HG03439 (cell line): ENCODE measurements around the gene PSMB11.
A peak's percentile ranks its signal among the peaks of the same experiment; 100 is the strongest.
"Not testable (repeated sequence)": the region's sequence is repeated elsewhere in the genome, so short reads cannot be mapped to it uniquely, and the experiment has no call there.

Source experiments
- ATAC-seq: cut with Tn5 transposase; IDR thresholded peaks from one replicate; pipeline ENCODE4 v1.9.1; 2021; ENCODE audit warnings: mild to moderate bottlenecking, moderate library complexity; ENCODE audit not compliant: unreplicated experiment

PSMB11 gene, protein sequence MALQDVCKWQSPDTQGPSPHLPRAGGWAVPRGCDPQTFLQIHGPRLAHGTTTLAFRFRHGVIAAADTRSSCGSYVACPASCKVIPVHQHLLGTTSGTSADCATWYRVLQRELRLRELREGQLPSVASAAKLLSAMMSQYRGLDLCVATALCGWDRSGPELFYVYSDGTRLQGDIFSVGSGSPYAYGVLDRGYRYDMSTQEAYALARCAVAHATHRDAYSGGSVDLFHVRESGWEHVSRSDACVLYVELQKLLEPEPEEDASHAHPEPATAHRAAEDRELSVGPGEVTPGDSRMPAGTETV

GRCh38 chr14:23042162-23042965, at the start of gene PSMB11:
Gene PSMB11 (plus strand): TSS chr14:23042212. CDS start chr14:23042226, 14 bp downstream.
- no peak for ATAC-seq

DNA sequence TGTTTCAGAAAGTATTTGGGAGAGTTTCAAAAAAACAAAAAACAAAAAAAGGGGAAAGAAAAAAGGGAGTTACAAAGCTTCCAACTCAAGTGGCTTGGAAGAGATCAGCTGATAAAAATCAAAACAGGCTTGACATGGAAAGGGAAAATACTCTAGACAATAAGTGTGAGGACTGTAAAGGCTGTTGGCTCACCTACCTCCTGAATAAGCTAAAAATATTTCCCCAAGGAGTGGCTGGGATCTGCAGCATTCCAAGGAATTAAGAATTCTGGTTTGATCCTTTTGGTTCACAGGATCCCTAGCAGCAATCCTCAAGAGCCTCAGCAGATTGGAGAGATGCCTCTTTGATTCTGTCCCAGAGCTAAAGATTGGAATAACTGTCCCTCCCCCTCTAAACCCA, 48.5 kb upstream of the PSMB11 start:
- no peak for ATAC-seq

- no peak for ATAC-seq
Measured at GRCh38 chr14:22994762-22995275, 47.2 kb upstream of the PSMB11 start.

DNA sequence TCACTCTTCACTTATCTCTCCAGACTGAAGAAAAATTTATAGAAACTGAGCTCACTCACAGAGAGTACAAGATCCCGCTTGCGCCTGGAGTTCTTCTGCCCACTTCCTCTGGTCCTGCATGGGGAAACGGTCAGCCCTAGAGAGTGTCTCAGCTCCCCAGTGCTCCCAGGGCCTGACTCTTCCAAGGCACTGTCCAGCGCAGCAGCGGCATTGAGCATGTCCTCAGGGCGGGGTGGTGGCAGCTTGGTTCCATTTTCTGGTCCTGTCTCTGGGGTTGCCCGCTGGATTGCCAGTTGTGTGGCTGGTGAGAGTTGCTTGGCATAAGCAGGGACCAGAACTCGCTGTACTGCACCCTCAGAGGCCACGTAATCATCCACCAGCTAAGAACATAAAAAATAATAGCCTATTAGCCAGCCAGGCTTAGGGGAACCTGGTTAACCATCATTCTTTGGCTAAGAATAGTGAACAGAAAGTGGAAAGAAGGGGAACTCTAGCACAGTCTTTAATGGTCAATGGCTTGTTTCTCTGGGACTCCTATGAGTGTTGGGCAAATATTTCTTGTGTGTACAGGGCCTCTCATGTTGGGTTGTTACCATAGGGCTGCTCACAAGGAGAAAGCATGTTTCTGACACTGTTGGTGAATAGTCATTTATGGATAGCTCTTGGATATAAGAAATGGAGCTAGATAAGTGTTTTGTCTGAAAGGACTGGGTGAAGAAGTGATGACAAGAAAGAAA, 46.0 kb upstream of the PSMB11 start:
- ATAC-seq = no peak

GRCh38 chr14:22996768-22997654, 45.0 kb upstream of the PSMB11 start:
- no peak for ATAC-seq

DNA sequence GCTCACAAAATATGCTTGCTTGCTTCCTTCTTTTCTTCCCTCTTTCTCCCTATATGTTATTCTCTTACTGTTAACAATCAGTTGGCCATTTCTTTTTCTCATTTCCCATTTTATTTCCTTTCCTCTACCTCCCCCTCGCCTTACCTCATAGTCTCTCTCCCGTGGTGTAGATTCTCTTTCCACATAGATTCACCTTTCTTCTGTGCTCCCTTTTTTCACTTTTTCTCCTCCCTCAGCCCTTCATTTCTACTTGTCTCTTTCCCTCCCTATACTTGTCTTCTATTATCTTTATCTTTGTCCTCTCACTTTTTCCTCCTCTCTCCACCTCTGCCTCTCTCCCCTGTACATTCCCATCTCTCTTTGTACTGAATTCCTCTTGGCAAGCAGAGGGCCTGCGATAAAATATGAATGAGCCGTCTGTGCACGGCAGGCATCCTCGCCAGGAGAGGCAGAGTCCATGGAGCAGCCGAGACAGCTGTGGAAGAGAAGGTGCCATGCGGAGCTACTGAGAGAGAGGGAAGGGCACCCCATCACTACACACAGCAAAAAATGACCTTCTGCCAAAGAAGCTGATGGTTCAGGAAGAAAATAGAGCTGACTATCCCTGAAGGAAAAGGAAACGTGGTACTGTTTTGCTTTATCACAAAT, 44.2 kb upstream of the PSMB11 start:
- ATAC-seq = no peak

DNA sequence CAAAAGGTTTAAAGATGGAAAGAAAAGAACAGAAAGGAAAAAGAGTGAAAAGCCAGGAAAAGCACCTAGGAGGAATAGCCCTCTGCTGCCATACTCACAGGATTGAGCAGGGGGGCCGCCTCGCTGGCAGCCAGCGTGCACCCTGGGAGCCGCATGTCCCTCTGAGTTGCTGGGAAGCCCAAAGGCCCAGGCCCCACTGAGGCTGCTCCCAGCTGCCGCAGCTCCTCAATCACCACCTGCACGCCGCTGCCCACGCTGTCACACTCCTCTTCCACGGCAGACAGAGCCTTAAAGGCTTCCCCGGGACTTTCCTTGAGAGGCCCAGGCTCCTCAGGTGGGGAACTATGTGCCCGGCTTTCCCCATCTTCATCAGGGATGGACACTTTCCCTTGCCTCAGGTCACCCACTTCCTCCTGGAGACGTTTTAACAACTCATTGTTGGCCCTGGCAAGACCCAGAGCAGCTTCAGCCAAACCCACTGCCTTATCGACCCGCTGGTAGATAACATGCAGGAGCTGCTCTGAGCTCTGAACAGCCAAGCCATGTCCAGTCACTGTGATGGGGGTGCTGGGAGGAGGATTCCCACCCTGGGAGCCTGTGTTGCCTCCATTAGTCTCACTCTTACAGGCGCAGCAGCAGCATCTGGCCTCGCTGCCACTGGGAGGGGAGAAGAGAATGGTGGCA, 43.5 kb upstream of the PSMB11 start:
- no peak for ATAC-seq

DNA sequence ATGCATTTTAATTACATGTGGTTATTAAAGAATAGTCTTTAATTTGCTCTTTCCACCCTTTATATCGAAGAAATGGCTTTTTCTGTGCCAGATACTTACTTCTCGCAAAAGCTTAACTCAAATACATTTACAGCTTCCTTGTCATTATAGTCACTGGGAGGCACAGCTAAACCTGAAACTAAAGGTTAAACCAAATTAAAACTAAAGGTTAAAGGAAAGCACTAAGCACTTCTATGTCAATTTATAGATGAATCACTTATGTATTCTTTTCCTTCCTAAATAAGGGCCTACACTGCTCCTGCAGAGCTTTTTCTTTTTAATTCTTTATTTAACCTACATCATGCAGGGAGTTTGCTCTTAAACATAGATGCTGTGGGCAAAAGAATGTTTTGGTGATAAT, 41.2 kb upstream of the PSMB11 start:
- ATAC-seq = no peak

GRCh38 chr14:23002592-23002991, 39.4 kb upstream of the PSMB11 start:
- no peak for ATAC-seq

- not testable (repeated sequence) for ATAC-seq
Measured at GRCh38 chr14:23004274-23004673, 37.7 kb upstream of the PSMB11 start.

DNA sequence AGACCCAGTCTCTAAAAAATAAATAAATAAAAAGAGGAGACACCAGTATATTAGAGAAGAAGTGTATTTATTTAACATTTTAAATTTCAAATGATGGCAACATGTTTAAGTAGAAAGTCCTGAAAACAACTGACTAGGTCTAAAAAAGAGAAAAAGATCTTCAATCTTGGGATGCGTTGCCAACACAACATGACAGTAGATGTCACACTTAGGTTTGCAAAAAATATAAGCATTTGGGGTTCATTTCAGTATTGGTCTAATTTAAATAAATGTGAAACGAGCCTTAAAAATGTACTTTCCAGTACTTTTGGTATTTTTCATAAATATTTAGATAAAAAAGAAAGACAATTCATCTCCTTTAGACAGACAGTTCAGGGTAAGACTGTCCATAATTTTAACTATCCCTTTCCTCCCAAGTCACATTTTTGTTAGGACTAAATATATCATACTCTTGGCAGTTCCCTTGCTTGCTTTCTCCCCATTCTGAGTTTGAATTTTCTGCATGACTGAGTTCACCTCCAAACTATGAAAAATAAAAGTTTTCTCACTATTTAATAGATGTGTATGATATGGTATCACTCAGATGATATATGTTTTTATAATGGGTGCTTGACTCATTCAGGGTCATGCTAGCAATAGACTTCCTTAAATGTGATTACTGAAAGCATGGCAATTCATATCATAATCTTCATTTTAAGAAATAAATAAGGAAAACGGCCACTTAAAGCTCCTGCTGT, 36.4 kb upstream of the PSMB11 start:
- ATAC-seq = no peak

DNA sequence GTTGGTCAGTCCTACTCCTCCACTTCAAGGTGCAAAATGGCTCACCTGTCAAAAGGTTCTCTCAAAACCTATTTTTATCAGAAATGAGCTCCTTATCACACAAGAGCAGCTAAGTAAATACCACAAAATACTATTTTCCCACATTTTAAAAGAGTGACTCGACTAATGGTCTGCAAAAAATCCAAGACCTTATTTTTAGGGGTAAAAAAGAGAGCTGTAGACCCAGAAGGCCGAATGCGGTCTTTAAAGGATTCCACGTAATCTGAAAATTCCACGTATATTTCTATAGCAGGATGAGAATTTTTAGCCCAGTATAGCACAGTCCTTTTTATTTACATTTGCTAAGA, 35.9 kb upstream of the PSMB11 start:
- ATAC-seq = no peak

- ATAC-seq = peak; percentile 94
Measured at GRCh38 chr14:23006544-23007419, 35.2 kb upstream of the PSMB11 start.

GRCh38 chr14:23008831-23009230, 33.2 kb upstream of the PSMB11 start:
- ATAC-seq = no peak

DNA sequence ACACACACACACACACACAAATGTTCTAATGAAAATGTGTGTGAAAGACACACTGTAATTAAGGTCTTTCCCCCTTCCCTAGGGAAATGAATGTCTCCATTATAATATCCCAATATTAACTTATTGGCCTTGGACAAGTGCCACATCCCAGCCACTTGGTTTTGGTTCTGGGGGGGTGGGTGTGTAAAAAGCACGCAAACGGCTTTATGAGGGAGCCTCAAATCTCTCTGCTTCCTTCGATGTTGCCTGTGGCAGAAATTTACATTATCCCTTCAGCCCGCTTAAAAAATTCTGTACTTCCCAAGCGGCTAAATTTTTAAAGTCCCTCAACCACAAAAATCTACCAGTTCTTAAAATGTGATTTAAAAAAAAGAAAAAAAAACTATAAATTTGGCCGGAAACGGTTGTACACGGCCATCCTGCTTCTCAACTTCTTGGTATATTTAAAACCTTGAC, 32.5 kb upstream of the PSMB11 start:
- ATAC-seq = no peak

- peak; percentile 30 for ATAC-seq
Measured at GRCh38 chr14:23009939-23010726, 31.9 kb upstream of the PSMB11 start, which contains the start of gene C14orf93. Gene C14orf93 (minus strand): TSS chr14:23010143. CDS start chr14:22999023, 11,120 bp downstream.
